Limb (tissue), 2 donors: ENCODE measurements around the gene TMEM204.
"Not testable (repeated sequence)": the region's sequence is repeated elsewhere in the genome, so short reads cannot be mapped to it uniquely, and the experiment has no call there.

ENCODE experiments used
- DNase-seq, 2 donors: peaks; one replicate each; pipeline ENCODE4 v3.0.0-alpha.2; 2016; ENCODE audit errors: extremely low spot score in 2 of 2

TMEM204 gene

GRCh38 chr16:1592446-1592845 lies 59.0 kb downstream of the TMEM204 start:
- no peak for DNase-seq

GRCh38 chr16:1595511-1595910 lies 62.0 kb downstream of the TMEM204 start:
- DNase-seq: not testable (repeated sequence)

GRCh38 chr16:1596516-1596915 lies 63.0 kb downstream of the TMEM204 start:
- no peak for DNase-seq

GRCh38 chr16:1597154-1597553 lies 63.7 kb downstream of the TMEM204 start:
- no peak for DNase-seq

GRCh38 chr16:1601031-1601430 lies 67.6 kb downstream of the TMEM204 start:
- no peak for DNase-seq

- DNase-seq: no peak
Measured at GRCh38 chr16:1601489-1601888, 68.0 kb downstream of the TMEM204 start.

- DNase-seq: no peak
Measured at GRCh38 chr16:1602285-1602684, 68.8 kb downstream of the TMEM204 start.
